Activated CD4-positive, alpha-beta T cell treated with anti-CD3 and anti-CD28 coated beads, Interleukin-2, amount 10 ng/mL, durations not matched to agents 24 days and 14 days (primary cell): ENCODE measurements around the gene RPL39L. TPM values are rescaled to one million over a fixed set of nuclear protein-coding genes. Genes with fewer than 3 reads are reported as not detected.

Source experiments
- DNase-seq: peaks from one replicate; pipeline ENCODE4 v3.0.0; 2022
- H3K27ac Mint-ChIP-seq: one replicate; pipeline ENCODE4 v1.8.0; 2022; ENCODE audit warnings: mild to moderate bottlenecking, mixed read lengths
- H3K27me3 Mint-ChIP-seq: one replicate; pipeline ENCODE4 v1.8.0; 2022; ENCODE audit warnings: mixed read lengths
- H3K36me3 Mint-ChIP-seq: one replicate; pipeline ENCODE4 v1.8.0; 2022; ENCODE audit warnings: low read depth, mild to moderate bottlenecking, mixed read lengths
- H3K4me1 Mint-ChIP-seq: one replicate; pipeline ENCODE4 v1.8.0; 2021; ENCODE audit warnings: mixed read lengths
- H3K4me3 Mint-ChIP-seq: one replicate; pipeline ENCODE4 v1.8.0; 2022; ENCODE audit warnings: mild to moderate bottlenecking, moderate library complexity, mixed read lengths
- H3K9me3 Mint-ChIP-seq: one replicate; pipeline ENCODE4 v1.8.0; 2021; ENCODE audit warnings: mixed read lengths
- intact Hi-C: fragments of 100-400 bp; cut with micrococcal nuclease; formaldehyde crosslinking; loops from one replicate; pipeline ENCODE4 v1.15.1; 2023
- total RNA-seq: library from RNA; stranded (reverse); gene quantifications from 2 replicates; pipeline ENCODE4 v1.2.3, GENCODE V29; 2022

Gene RPL39L
- total RNA-seq, 1 donor from 2014 or later, result 11.7 TPM

GRCh38 chr3:187130346-187131066, 8.8 kb downstream of the RPL39L start:
- peak overlapping the region; percentile 72 for H3K4me3 Mint-ChIP-seq
- no peaks in the 10 kb centered on the region for H3K27me3 Mint-ChIP-seq
- peak; percentile 86 for DNase-seq
- peaks cover 30% of the 10 kb centered on the region for H3K9me3 Mint-ChIP-seq
- peak overlapping the region; percentile 96 for H3K27ac Mint-ChIP-seq
- intact Hi-C loops, result loop anchor here (1.0 to 2.0 kb wide), 2 partner anchors 9 to 88 kb away; partner anchors contain the start of gene RPL39L
- peaks cover 55% of the 10 kb centered on the region for H3K36me3 Mint-ChIP-seq
- H3K4me1 Mint-ChIP-seq, result peaks cover 38% of the 10 kb centered on the region

GRCh38 chr3:187125319-187126031, 13.8 kb downstream of the RPL39L start:
- intact Hi-C loops, result no loop called here
- no peak for DNase-seq
- peaks cover 21% of the 10 kb centered on the region for H3K4me1 Mint-ChIP-seq
- no peaks in the 10 kb centered on the region for H3K27me3 Mint-ChIP-seq
- H3K9me3 Mint-ChIP-seq, result peaks cover 22% of the 10 kb centered on the region
- H3K36me3 Mint-ChIP-seq, result peaks cover 34% of the 10 kb centered on the region
- no peak overlapping the region for H3K4me3 Mint-ChIP-seq
- no peak overlapping the region for H3K27ac Mint-ChIP-seq

GRCh38 chr3:187122261-187122660, 17.0 kb downstream of the RPL39L start:
- Mint-ChIP-seq H3K4me3 (no peak overlapping the region), H3K27me3 (no peaks in the 10 kb centered on the region), H3K4me1 (peaks cover 5% of the 10 kb centered on the region), H3K36me3 (peaks cover 17% of the 10 kb centered on the region), H3K9me3 (peaks cover 4% of the 10 kb centered on the region), H3K27ac (no peak overlapping the region)
- no peak for DNase-seq
- intact Hi-C loops, result no loop called here

GRCh38 chr3:187120326-187120725, 19.0 kb downstream of the RPL39L start:
- Mint-ChIP-seq H3K27ac (no peak overlapping the region), H3K36me3 (peaks cover 8% of the 10 kb centered on the region), H3K4me1 (peaks cover under 1% of the 10 kb centered on the region), H3K4me3 (no peak overlapping the region), H3K9me3 (no peaks in the 10 kb centered on the region), H3K27me3 (no peaks in the 10 kb centered on the region)
- peak; percentile 32 for DNase-seq
- intact Hi-C loops, result no loop called here

GRCh38 chr3:187114511-187114910, 24.8 kb downstream of the RPL39L start:
- DNase-seq, result no peak
- no peaks in the 10 kb centered on the region for H3K9me3 Mint-ChIP-seq
- H3K36me3 Mint-ChIP-seq, result peaks cover 2% of the 10 kb centered on the region
- H3K27ac Mint-ChIP-seq, result no peak overlapping the region
- peaks cover 7% of the 10 kb centered on the region for H3K4me1 Mint-ChIP-seq
- H3K4me3 Mint-ChIP-seq, result no peak overlapping the region
- no peaks in the 10 kb centered on the region for H3K27me3 Mint-ChIP-seq
- intact Hi-C loops, result loop anchor here (5.0 kb wide), 1 partner anchor 267 kb away; no protein-coding TSS in a partner anchor

- H3K27ac Mint-ChIP-seq, result peak overlapping the region; percentile 6
- peak; percentile 74 for DNase-seq
- H3K4me1 Mint-ChIP-seq, result peaks cover 7% of the 10 kb centered on the region
- H3K36me3 Mint-ChIP-seq, result peaks cover 2% of the 10 kb centered on the region
- H3K27me3 Mint-ChIP-seq, result no peaks in the 10 kb centered on the region
- H3K4me3 Mint-ChIP-seq, result no peak overlapping the region
- H3K9me3 Mint-ChIP-seq, result no peaks in the 10 kb centered on the region
- intact Hi-C loops, result loop anchor here (1.0 to 5.0 kb wide), 3 partner anchors 37 to 266 kb away; no protein-coding TSS in a partner anchor
Observed at GRCh38 chr3:187112934-187113793, 26.1 kb downstream of the RPL39L start.

GRCh38 chr3:187110156-187110555, 29.1 kb downstream of the RPL39L start:
- Mint-ChIP-seq H3K27ac (no peak overlapping the region), H3K4me3 (no peak overlapping the region), H3K27me3 (no peaks in the 10 kb centered on the region), H3K9me3 (no peaks in the 10 kb centered on the region), H3K4me1 (peaks cover 7% of the 10 kb centered on the region), H3K36me3 (no peaks in the 10 kb centered on the region)
- no peak for DNase-seq
- intact Hi-C loops, result loop anchor here (5.0 kb wide), 1 partner anchor 263 kb away; no protein-coding TSS in a partner anchor

GRCh38 chr3:187107989-187108388, 31.3 kb downstream of the RPL39L start:
- H3K4me1 Mint-ChIP-seq, result peaks cover 3% of the 10 kb centered on the region
- H3K9me3 Mint-ChIP-seq, result no peaks in the 10 kb centered on the region
- no peak for DNase-seq
- H3K36me3 Mint-ChIP-seq, result no peaks in the 10 kb centered on the region
- no peaks in the 10 kb centered on the region for H3K27me3 Mint-ChIP-seq
- no peak overlapping the region for H3K4me3 Mint-ChIP-seq
- no peak overlapping the region for H3K27ac Mint-ChIP-seq
- intact Hi-C loops, result no loop called here

- Mint-ChIP-seq H3K4me3 (no peak overlapping the region), H3K27ac (no peak overlapping the region)
Observed at GRCh38 chr3:187105700-187106099, 33.6 kb downstream of the RPL39L start.

GRCh38 chr3:187104933-187105332, 34.4 kb downstream of the RPL39L start:
- H3K27ac Mint-ChIP-seq, result no peak overlapping the region
- no peak overlapping the region for H3K4me3 Mint-ChIP-seq
- intact Hi-C loops, result no loop called here
- H3K36me3 Mint-ChIP-seq, result no peaks in the 10 kb centered on the region
- H3K4me1 Mint-ChIP-seq, result peaks cover 13% of the 10 kb centered on the region
- H3K27me3 Mint-ChIP-seq, result no peaks in the 10 kb centered on the region
- H3K9me3 Mint-ChIP-seq, result no peaks in the 10 kb centered on the region
- no peak for DNase-seq

More at GRCh38 chr3:187105700-187106099, 33.6 kb downstream of the RPL39L start:
- intact Hi-C loops, result no loop called here
- H3K9me3 Mint-ChIP-seq, result no peaks in the 10 kb centered on the region
- peaks cover 13% of the 10 kb centered on the region for H3K4me1 Mint-ChIP-seq
- no peaks in the 10 kb centered on the region for H3K27me3 Mint-ChIP-seq
- DNase-seq, result no peak
- no peaks in the 10 kb centered on the region for H3K36me3 Mint-ChIP-seq

- H3K4me3 Mint-ChIP-seq, result no peak overlapping the region
- H3K27me3 Mint-ChIP-seq, result no peaks in the 10 kb centered on the region
- no peaks in the 10 kb centered on the region for H3K9me3 Mint-ChIP-seq
- peaks cover 14% of the 10 kb centered on the region for H3K4me1 Mint-ChIP-seq
- no peaks in the 10 kb centered on the region for H3K36me3 Mint-ChIP-seq
- intact Hi-C loops, result no loop called here
- no peak for DNase-seq
- no peak overlapping the region for H3K27ac Mint-ChIP-seq
Observed at GRCh38 chr3:187104342-187104741, 35.0 kb downstream of the RPL39L start.

- H3K9me3 Mint-ChIP-seq, result no peaks in the 10 kb centered on the region
- no peak for DNase-seq
- H3K27me3 Mint-ChIP-seq, result no peaks in the 10 kb centered on the region
- H3K27ac Mint-ChIP-seq, result no peak overlapping the region
- H3K4me1 Mint-ChIP-seq, result peaks cover 18% of the 10 kb centered on the region
- intact Hi-C loops, result no loop called here
- H3K4me3 Mint-ChIP-seq, result no peak overlapping the region
- no peaks in the 10 kb centered on the region for H3K36me3 Mint-ChIP-seq
Observed at GRCh38 chr3:187103251-187103650, 36.0 kb downstream of the RPL39L start.

GRCh38 chr3:187102073-187102634, 37.1 kb downstream of the RPL39L start:
- H3K4me3 Mint-ChIP-seq, result peak overlapping the region; percentile 51
- peaks cover 3% of the 10 kb centered on the region for H3K9me3 Mint-ChIP-seq
- DNase-seq, result no peak
- H3K4me1 Mint-ChIP-seq, result peaks cover 26% of the 10 kb centered on the region
- peak overlapping the region; percentile 2 for H3K27ac Mint-ChIP-seq
- H3K36me3 Mint-ChIP-seq, result peaks cover 4% of the 10 kb centered on the region
- intact Hi-C loops, result no loop called here
- H3K27me3 Mint-ChIP-seq, result no peaks in the 10 kb centered on the region
